GM18498 (cell line): ENCODE measurements around the gene PTRH2.
"Not testable (repeated sequence)": the region's sequence is repeated elsewhere in the genome, so short reads cannot be mapped to it uniquely, and the experiment has no call there.

Experiments
- ATAC-seq: cut with Tn5 transposase; IDR thresholded peaks from one replicate; pipeline ENCODE4 v1.9.1; 2021; ENCODE audit warnings: mild to moderate bottlenecking, moderate library complexity; ENCODE audit not compliant: unreplicated experiment

The PTRH2 gene

GRCh38 chr17:59671386-59671785, 35.8 kb downstream of the PTRH2 start:
- no peak for ATAC-seq

- no peak for ATAC-seq
Measured at GRCh38 chr17:59669944-59670343, 37.3 kb downstream of the PTRH2 start.

GRCh38 chr17:59669411-59669810, 37.8 kb downstream of the PTRH2 start:
- no peak for ATAC-seq

- no peak for ATAC-seq
Measured at GRCh38 chr17:59668816-59669215, 38.4 kb downstream of the PTRH2 start.

GRCh38 chr17:59666235-59666634, 41.0 kb downstream of the PTRH2 start:
- no peak for ATAC-seq

GRCh38 chr17:59656624-59657023, 50.6 kb downstream of the PTRH2 start:
- not testable (repeated sequence) for ATAC-seq

- ATAC-seq, result no peak
Measured at GRCh38 chr17:59652119-59652518, 55.1 kb downstream of the PTRH2 start.

GRCh38 chr17:59651346-59651745, 55.9 kb downstream of the PTRH2 start:
- ATAC-seq, result no peak

- no peak for ATAC-seq
Measured at GRCh38 chr17:59650642-59651041, 56.6 kb downstream of the PTRH2 start.

GRCh38 chr17:59649886-59650285, 57.3 kb downstream of the PTRH2 start:
- no peak for ATAC-seq
